T-helper 1 cell treated with Interleukin-12 subunit alpha and Interleukin-12 subunit beta and Interleukin-4 antibody, amounts not matched to agents 30 μg/mL and 1 μg/mL, for 36 hours (primary cell): ENCODE results near the gene FMOD.

ENCODE experiments used
- H3K27ac Mint-ChIP-seq: one replicate; pipeline ENCODE4 v1.8.0; 2021; ENCODE audit warnings: mild to moderate bottlenecking, mixed read lengths
- H3K27me3 Mint-ChIP-seq: one replicate; pipeline ENCODE4 v1.8.0; 2021; ENCODE audit warnings: low read depth, mixed read lengths
- H3K36me3 Mint-ChIP-seq: one replicate; pipeline ENCODE4 v1.8.0; 2021; ENCODE audit warnings: low read depth, mixed read lengths
- H3K4me1 Mint-ChIP-seq: one replicate; pipeline ENCODE4 v1.8.0; 2021; ENCODE audit warnings: low read depth, mixed read lengths
- H3K4me3 Mint-ChIP-seq: one replicate; pipeline ENCODE4 v1.8.0; 2021; ENCODE audit warnings: mild to moderate bottlenecking, moderate library complexity, mixed read lengths
- H3K9me3 Mint-ChIP-seq: one replicate; pipeline ENCODE4 v1.8.0; 2021; ENCODE audit warnings: mixed read lengths

Gene FMOD

GRCh38 chr1:203299169-203299568, 51.8 kb downstream of the FMOD start:
- H3K4me3 Mint-ChIP-seq = no peak overlapping the region
- no peaks in the 10 kb centered on the region for H3K9me3 Mint-ChIP-seq
- no peaks in the 10 kb centered on the region for H3K27me3 Mint-ChIP-seq
- no peak overlapping the region for H3K27ac Mint-ChIP-seq
- peaks cover 49% of the 10 kb centered on the region for H3K4me1 Mint-ChIP-seq
- H3K36me3 Mint-ChIP-seq = peaks cover 3% of the 10 kb centered on the region

GRCh38 chr1:203296460-203297073, 54.4 kb downstream of the FMOD start:
- peaks cover 41% of the 10 kb centered on the region for H3K4me1 Mint-ChIP-seq
- peaks cover 2% of the 10 kb centered on the region for H3K36me3 Mint-ChIP-seq
- H3K9me3 Mint-ChIP-seq = no peaks in the 10 kb centered on the region
- no peak overlapping the region for H3K27ac Mint-ChIP-seq
- H3K4me3 Mint-ChIP-seq = no peak overlapping the region
- no peaks in the 10 kb centered on the region for H3K27me3 Mint-ChIP-seq

DNA sequence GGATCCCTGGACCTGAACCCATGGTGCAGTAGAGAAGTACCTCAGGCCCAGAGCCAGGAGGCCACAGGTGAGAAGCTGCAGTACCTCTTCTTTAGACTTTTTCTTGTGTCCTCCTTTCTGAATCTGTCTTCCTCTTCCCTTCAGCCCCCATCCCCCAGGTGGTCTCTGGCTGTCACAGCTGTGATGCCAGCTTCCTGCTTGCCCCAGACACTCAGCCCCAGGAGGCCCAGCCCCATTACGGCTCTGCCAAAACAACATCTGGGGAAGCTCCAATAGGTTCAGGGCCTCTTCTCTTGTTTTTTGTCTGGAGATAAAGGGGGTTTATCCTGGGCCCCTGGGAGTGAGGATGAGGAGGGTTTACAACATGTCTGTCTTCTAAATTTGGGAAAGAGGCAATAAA, 55.1 kb downstream of the FMOD start:
- H3K4me3 Mint-ChIP-seq = no peak overlapping the region
- peaks cover 44% of the 10 kb centered on the region for H3K4me1 Mint-ChIP-seq
- H3K9me3 Mint-ChIP-seq = no peaks in the 10 kb centered on the region

DNA sequence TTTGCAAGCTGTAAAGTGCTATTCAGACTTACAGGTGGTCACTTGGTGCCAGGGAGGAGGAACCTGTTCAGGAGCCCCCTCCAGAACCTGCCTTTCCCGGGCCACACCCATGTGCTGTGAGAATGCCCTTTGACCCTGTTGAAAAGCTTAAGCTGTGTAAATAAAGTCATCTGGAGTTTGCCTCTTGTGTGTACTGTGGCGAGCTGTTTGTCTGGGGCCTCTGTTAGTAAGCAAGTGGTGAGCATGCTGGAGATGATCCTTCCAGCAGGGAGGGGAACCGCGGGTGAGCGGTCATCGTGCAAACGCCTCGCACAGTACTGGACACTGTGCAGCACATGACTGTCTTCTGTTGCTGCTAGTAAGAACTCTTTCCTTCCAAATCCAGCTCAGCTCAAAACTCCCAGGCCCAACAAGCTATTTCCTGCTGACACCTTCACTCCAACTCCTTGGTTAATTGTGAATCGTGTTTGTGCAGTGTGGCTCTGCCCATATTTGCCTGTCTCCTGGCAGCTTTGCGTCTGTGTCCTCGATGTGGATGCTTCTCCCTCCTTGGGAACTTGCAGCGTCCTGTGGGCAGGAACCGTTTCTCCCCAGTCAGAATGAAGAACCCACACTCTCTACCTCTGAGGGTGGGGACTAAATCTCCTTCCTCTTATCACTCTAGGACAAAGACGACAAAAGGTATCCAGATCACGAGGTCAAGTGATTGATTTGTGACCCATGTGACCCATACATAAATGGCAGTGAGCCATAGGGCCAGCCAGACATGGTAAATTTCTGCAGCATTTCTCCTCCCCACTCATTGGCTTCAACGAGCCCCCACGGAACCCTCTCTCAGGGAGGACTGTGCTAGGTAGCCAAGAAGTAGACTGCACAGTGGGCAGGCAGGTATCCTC, 59.5 kb downstream of the FMOD start:
- Mint-ChIP-seq H3K36me3 (peaks cover 2% of the 10 kb centered on the region), H3K27ac (peak overlapping the region; percentile 99), H3K4me3 (peak overlapping the region; percentile 61), H3K4me1 (peaks cover 70% of the 10 kb centered on the region), H3K27me3 (no peaks in the 10 kb centered on the region), H3K9me3 (no peaks in the 10 kb centered on the region)

More for the DNA sequence above, 55.1 kb downstream of the FMOD start:
- Mint-ChIP-seq H3K36me3 (peaks cover 2% of the 10 kb centered on the region), H3K27ac (no peak overlapping the region), H3K27me3 (no peaks in the 10 kb centered on the region)
